GM18505 (cell line): ENCODE measurements around the gene DISP2.

Source experiments
- ATAC-seq: cut with Tn5 transposase; IDR thresholded peaks from one replicate; pipeline ENCODE4 v1.9.1; 2021; ENCODE audit not compliant: unreplicated experiment
- POLR2A ChIP-seq: IDR thresholded peaks from 4 replicates; pipeline ENCODE4 v1.6.1; 2011; ENCODE audit warnings: borderline replicate concordance; ENCODE audit not compliant: insufficient read depth, insufficient read length; ENCODE audit errors: extremely low read depth

The DISP2 gene

GRCh38 chr15:40388941-40389823, 31.2 kb downstream of the DISP2 start:
- no peak for TF ChIP-seq POLR2A
- ATAC-seq, result no peak

- ATAC-seq, result no peak
- no peak for TF ChIP-seq POLR2A
Measured at GRCh38 chr15:40389824-40390595, 32.0 kb downstream of the DISP2 start.

- no peak for TF ChIP-seq POLR2A
- ATAC-seq, result no peak
Measured at GRCh38 chr15:40392986-40393948, 35.2 kb downstream of the DISP2 start.

- ATAC-seq, result no peak
- TF ChIP-seq POLR2A, result no peak
Measured at GRCh38 chr15:40397688-40398412, 39.8 kb downstream of the DISP2 start.

GRCh38 chr15:40398413-40398873, 40.4 kb downstream of the DISP2 start:
- TF ChIP-seq POLR2A, result no peak
- ATAC-seq, result peak; percentile 79

GRCh38 chr15:40399370-40399769, 41.4 kb downstream of the DISP2 start:
- no peak for TF ChIP-seq POLR2A
- no peak for ATAC-seq

GRCh38 chr15:40405501-40406381, 47.7 kb downstream of the DISP2 start, which contains the start of gene IVD:
Gene IVD, plus strand, starts transcription at chr15:40405795. Its CDS starts 33 bp downstream, at chr15:40405828.
- TF ChIP-seq POLR2A, result peak; percentile 88
- ATAC-seq, result peak; percentile 75

- peak; percentile 55 for ATAC-seq
Measured at GRCh38 chr15:40407330-40407990, 49.4 kb downstream of the DISP2 start.

GRCh38 chr15:40409366-40409765, 51.3 kb downstream of the DISP2 start:
- ATAC-seq, result no peak
- TF ChIP-seq POLR2A, result no peak

More at GRCh38 chr15:40407330-40407990, 49.4 kb downstream of the DISP2 start:
- TF ChIP-seq POLR2A, result no peak

- no peak for TF ChIP-seq POLR2A
- ATAC-seq, result no peak
Measured at GRCh38 chr15:40410476-40410875, 52.5 kb downstream of the DISP2 start.
